Parathyroid adenoma (tissue), 2 donors: ENCODE data around the gene NRXN3.

Source experiments
- H2AFZ ChIP-seq: fragments of 300-600 bp; sonication (generic); one replicate; pipeline ENCODE4 v1.7.0; 2017; ENCODE audit warnings: antibody characterized with exemption, mild to moderate bottlenecking
- H3K27ac ChIP-seq: fragments of 300-600 bp; sonication (generic); one replicate; pipeline ENCODE4 v1.7.0; 2017
- H3K27me3 ChIP-seq: fragments of 300-600 bp; sonication (generic); one replicate; pipeline ENCODE4 v1.7.0; 2017; ENCODE audit warnings: low read length; ENCODE audit not compliant: control insufficient read depth, insufficient read depth
- H3K36me3 ChIP-seq: fragments of 300-600 bp; sonication (generic); one replicate; pipeline ENCODE4 v1.7.0; 2017; ENCODE audit warnings: low read length; ENCODE audit not compliant: control insufficient read depth, insufficient read depth
- H3K4me1 ChIP-seq: fragments of 300-600 bp; sonication (generic); one replicate; pipeline ENCODE4 v1.7.0; 2017; ENCODE audit warnings: control low read depth
- H3K4me2 ChIP-seq: fragments of 300-600 bp; sonication (generic); one replicate; pipeline ENCODE4 v1.7.0; 2017; ENCODE audit warnings: low read length
- H3K4me3 ChIP-seq: fragments of 300-600 bp; sonication (generic); one replicate; pipeline ENCODE4 v1.7.0; 2017; ENCODE audit warnings: low read depth, low read length
- H3K79me2 ChIP-seq: fragments of 300-600 bp; sonication (generic); one replicate; pipeline ENCODE4 v1.7.0; 2017; ENCODE audit warnings: control low read depth
- H3K9ac ChIP-seq: fragments of 300-600 bp; sonication (generic); one replicate; pipeline ENCODE4 v1.7.0; 2017; ENCODE audit warnings: mild to moderate bottlenecking
- H3K9me3 ChIP-seq: fragments of 300-600 bp; sonication (generic); one replicate; pipeline ENCODE4 v1.7.0; 2017; ENCODE audit warnings: low read length; ENCODE audit not compliant: control insufficient read depth
- CTCF ChIP-seq: fragments of 300-600 bp; sonication (generic); IDR thresholded peaks from one replicate; pipeline ENCODE4 v1.7.0; 2017; ENCODE audit warnings: antibody characterized with exemption, mild to moderate bottlenecking
- donor health status: primary hyperparathyroidism.

NRXN3 gene

GRCh38 chr14:78202976-78203375, 32.8 kb downstream of the NRXN3 start:
- H3K27ac ChIP-seq = no peak overlapping the region
- H3K4me1 ChIP-seq = no peaks in the 10 kb centered on the region
- no peaks in the 10 kb centered on the region for H3K27me3 ChIP-seq
- H2AFZ ChIP-seq = no peak overlapping the region
- H3K9ac ChIP-seq = no peak overlapping the region
- no peak overlapping the region for H3K4me2 ChIP-seq
- no peak overlapping the region for H3K4me3 ChIP-seq
- TF ChIP-seq CTCF = no peak
- no peaks in the 10 kb centered on the region for H3K79me2 ChIP-seq
- H3K36me3 ChIP-seq = no peaks in the 10 kb centered on the region
- H3K9me3 ChIP-seq = no peaks in the 10 kb centered on the region

GRCh38 chr14:78207414-78207813, 37.2 kb downstream of the NRXN3 start:
- no peaks in the 10 kb centered on the region for H3K27me3 ChIP-seq
- H3K36me3 ChIP-seq = no peaks in the 10 kb centered on the region
- no peaks in the 10 kb centered on the region for H3K9me3 ChIP-seq
- no peaks in the 10 kb centered on the region for H3K79me2 ChIP-seq
- H3K4me1 ChIP-seq = no peaks in the 10 kb centered on the region
- H3K27ac ChIP-seq = no peak overlapping the region
- TF ChIP-seq CTCF = no peak
- H3K9ac ChIP-seq = no peak overlapping the region
- no peak overlapping the region for H3K4me2 ChIP-seq
- no peak overlapping the region for H3K4me3 ChIP-seq
- H2AFZ ChIP-seq = no peak overlapping the region

- Histone ChIP-seq H3K4me1 (no peaks in the 10 kb centered on the region), H3K4me2 (no peak overlapping the region), H3K79me2 (no peaks in the 10 kb centered on the region), H3K27ac (no peak overlapping the region), H2AFZ (no peak overlapping the region), H3K4me3 (no peak overlapping the region), H3K36me3 (no peaks in the 10 kb centered on the region), H3K9me3 (no peaks in the 10 kb centered on the region), H3K27me3 (no peaks in the 10 kb centered on the region), H3K9ac (no peak overlapping the region)
- TF ChIP-seq CTCF = no peak
These were observed 50.1 kb downstream of the NRXN3 start for GRCh38 chr14:78220273-78220672.

- no peaks in the 10 kb centered on the region for H3K9me3 ChIP-seq
- H3K27ac ChIP-seq = no peak overlapping the region
- no peak for TF ChIP-seq CTCF
- no peaks in the 10 kb centered on the region for H3K36me3 ChIP-seq
- no peaks in the 10 kb centered on the region for H3K4me1 ChIP-seq
- no peaks in the 10 kb centered on the region for H3K27me3 ChIP-seq
- no peak overlapping the region for H3K4me2 ChIP-seq
- H3K79me2 ChIP-seq = no peaks in the 10 kb centered on the region
- no peak overlapping the region for H3K9ac ChIP-seq
- no peak overlapping the region for H2AFZ ChIP-seq
- H3K4me3 ChIP-seq = no peak overlapping the region
These were observed 52.6 kb downstream of the NRXN3 start for GRCh38 chr14:78222746-78223145.

GRCh38 chr14:78227248-78228077, 57.3 kb downstream of the NRXN3 start:
- Histone ChIP-seq H3K9ac (no peak overlapping the region), H3K36me3 (no peaks in the 10 kb centered on the region), H3K4me3 (no peak overlapping the region), H3K27ac (no peak overlapping the region), H3K27me3 (no peaks in the 10 kb centered on the region), H2AFZ (no peak overlapping the region), H3K9me3 (no peaks in the 10 kb centered on the region), H3K4me1 (no peaks in the 10 kb centered on the region), H3K4me2 (no peak overlapping the region), H3K79me2 (no peaks in the 10 kb centered on the region)
- no peak for TF ChIP-seq CTCF
